Measurements from ENCODE around the gene ITIH1.

ITIH1 gene

DNA sequence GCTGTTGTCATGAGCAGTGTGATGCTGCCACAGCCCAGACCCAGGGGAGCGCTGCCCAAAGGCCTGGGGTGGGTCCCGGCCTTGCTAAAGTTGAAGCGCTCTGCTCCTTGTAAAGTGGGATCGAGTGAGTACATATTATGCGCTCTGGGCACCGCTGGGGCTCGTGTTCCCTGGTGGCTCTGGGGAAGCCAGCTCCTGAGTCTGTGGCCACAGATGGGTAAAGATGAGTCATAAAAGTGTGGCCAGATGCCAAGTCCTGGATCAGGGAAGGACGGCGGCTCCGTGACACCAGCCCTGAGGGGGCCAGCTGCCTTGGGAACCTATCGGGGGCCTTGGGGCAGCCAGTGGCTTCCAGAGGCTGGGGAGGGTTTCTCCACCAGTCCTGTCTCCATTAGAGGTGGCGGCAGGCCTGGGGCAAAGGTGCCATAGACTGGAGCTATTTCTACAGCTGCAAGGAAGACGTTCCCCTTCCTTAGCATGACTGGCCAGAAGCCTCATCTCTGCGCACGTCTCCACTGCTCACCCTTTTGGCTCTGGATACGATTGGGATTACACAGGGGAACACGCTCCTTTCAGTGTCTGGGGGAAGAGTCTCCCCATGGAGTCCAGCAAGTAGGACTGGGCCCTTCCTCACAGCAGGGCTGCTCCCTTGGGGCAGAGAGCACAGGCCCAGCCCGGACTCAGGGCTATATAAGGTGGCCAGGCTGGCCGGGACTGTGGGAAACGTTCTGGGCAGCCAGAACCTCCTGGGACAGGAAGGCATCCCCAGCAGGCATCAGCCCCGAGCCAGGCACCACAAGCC, 54.3 kb downstream of the ITIH1 start:
- H3K4me1 ChIP-seq (ENCODE audit: control insufficient read depth, insufficient read depth, low read length, unreplicated experiment): peaks cover 21% of the 10 kb centered on the region
- H3K27ac ChIP-seq (ENCODE audit: low read depth, low read length): no peak overlapping the region; the same call in 1 of the 2 replicates
- H2AFZ ChIP-seq (ENCODE audit: low read length, unreplicated experiment): no peak overlapping the region
- H3K36me3 ChIP-seq (ENCODE audit: insufficient read depth, low read length): no peaks in the 10 kb centered on the region
- H3K79me2 ChIP-seq (ENCODE audit: control insufficient read depth, insufficient read depth, low read length, unreplicated experiment): no peaks in the 10 kb centered on the region
- H3K4me3 ChIP-seq (ENCODE audit: low read depth, low read length): no peak overlapping the region
- H3K27me3 ChIP-seq (ENCODE audit: insufficient read depth, low read length): no peaks in the 10 kb centered on the region

- H2AFZ ChIP-seq (ENCODE audit: low read length, unreplicated experiment): no peak overlapping the region
- peaks cover 21% of the 10 kb centered on the region for H3K4me1 ChIP-seq (ENCODE audit: control insufficient read depth, insufficient read depth, low read length, unreplicated experiment)
- no peaks in the 10 kb centered on the region for H3K27me3 ChIP-seq (ENCODE audit: insufficient read depth, low read length)
- H3K4me3 ChIP-seq (ENCODE audit: low read depth, low read length): no peak overlapping the region
- no peak overlapping the region for H3K27ac ChIP-seq (ENCODE audit: low read depth, low read length)
- no peaks in the 10 kb centered on the region for H3K79me2 ChIP-seq (ENCODE audit: control insufficient read depth, insufficient read depth, low read length, unreplicated experiment)
- no peaks in the 10 kb centered on the region for H3K36me3 ChIP-seq (ENCODE audit: insufficient read depth, low read length)
These were observed 55.8 kb downstream of the ITIH1 start for GRCh38 chr3:52833202-52833601.

DNA sequence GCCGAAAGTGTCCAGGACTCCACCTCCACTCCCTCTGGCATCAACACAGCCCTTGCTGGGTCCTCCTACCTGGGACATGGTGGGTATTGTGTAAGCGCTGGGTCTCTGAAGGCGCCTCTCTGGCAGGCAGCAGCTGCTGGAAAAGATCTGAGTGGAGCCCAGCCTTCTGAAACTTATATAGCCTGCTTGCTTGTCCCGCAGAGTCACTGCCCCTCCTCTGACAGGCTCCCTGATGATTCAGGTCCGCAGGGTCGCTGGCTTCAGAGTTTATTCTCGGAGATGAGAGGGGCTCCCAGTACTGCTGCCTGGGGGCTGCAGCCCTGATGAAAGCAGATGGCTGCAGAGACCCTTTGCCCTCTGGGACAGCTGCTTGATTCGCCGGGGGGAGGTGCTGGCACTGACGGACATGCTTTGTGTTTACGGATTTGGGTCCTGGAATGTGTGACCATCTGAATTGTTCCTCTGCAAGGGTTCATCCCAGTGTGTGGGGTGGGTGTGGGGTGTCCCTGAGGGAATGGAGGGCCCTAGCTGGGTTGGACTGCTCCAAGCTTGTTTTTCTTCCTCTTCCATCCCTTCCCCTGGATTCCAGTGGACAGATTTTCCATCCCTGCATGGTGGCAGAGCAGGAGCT, 57.6 kb downstream of the ITIH1 start, which contains the start of gene MUSTN1:
TSS of gene MUSTN1 (minus strand) at position 149 of the 631 bp plus-strand sequence. CDS start at position 78, 71 bp downstream.
- Histone ChIP-seq H3K4me1 (ENCODE audit: control insufficient read depth, insufficient read depth, low read length, unreplicated experiment) (peaks cover 21% of the 10 kb centered on the region), H3K4me3 (ENCODE audit: low read depth, low read length) (no peak within 1 kb of the TSS), H2AFZ (ENCODE audit: low read length, unreplicated experiment) (no peak within 1 kb of the TSS), H3K27ac (ENCODE audit: low read depth, low read length) (no peak within 1 kb of the TSS), H3K79me2 (ENCODE audit: control insufficient read depth, insufficient read depth, low read length, unreplicated experiment) (no peaks in the 10 kb centered on the region), H3K36me3 (ENCODE audit: insufficient read depth, low read length) (no peaks in the 10 kb centered on the region), H3K27me3 (ENCODE audit: insufficient read depth, low read length) (no peaks in the 10 kb centered on the region)

DNA sequence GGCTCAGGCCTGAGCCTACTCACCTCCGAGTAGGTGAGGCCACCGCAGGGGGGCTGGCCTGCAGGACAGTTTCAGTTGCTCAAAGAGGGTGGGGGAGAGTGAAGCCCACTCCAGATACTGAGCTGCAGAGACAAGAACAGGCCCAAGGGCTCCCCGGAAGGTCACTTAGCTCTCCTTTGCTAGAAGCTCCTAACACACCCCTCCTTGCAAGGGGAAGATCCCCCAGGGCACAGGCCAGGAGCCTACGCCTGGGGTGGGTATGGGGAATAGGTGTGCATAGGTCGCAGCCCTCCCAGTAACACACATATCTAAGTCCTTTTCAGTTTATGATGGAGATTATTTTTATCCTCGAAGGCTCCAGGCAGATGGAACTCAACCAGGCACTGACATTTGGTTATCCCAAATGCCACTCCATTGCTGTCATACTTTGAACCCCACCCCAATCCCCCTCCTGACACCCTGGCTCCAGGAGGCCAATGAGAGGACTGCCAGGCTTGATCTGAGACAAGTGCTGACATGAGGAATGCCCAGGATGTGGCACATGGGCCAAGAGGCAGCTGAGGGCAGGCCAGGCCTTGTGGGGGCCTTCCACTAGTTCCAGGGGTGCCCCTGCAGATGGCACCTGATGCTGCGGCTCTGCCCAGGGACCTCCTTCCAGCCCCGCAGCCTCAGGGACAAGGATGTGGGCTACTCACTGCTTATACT, 58.5 kb downstream of the ITIH1 start:
- Histone ChIP-seq H3K4me1 (ENCODE audit: control insufficient read depth, insufficient read depth, low read length, unreplicated experiment) (peaks cover 14% of the 10 kb centered on the region), H3K4me3 (ENCODE audit: low read depth, low read length) (no peak overlapping the region), H3K27ac (ENCODE audit: low read depth, low read length) (no peak overlapping the region), H3K36me3 (ENCODE audit: insufficient read depth, low read length) (no peaks in the 10 kb centered on the region), H3K79me2 (ENCODE audit: control insufficient read depth, insufficient read depth, low read length, unreplicated experiment) (no peaks in the 10 kb centered on the region), H2AFZ (ENCODE audit: low read length, unreplicated experiment) (no peak overlapping the region), H3K27me3 (ENCODE audit: insufficient read depth, low read length) (no peaks in the 10 kb centered on the region)

- Histone ChIP-seq H3K79me2 (ENCODE audit: control insufficient read depth, insufficient read depth, low read length, unreplicated experiment) (no peaks in the 10 kb centered on the region), H3K27ac (ENCODE audit: low read depth, low read length) (no peak overlapping the region), H2AFZ (ENCODE audit: low read length, unreplicated experiment) (no peak overlapping the region), H3K36me3 (ENCODE audit: insufficient read depth, low read length) (no peaks in the 10 kb centered on the region), H3K4me1 (ENCODE audit: control insufficient read depth, insufficient read depth, low read length, unreplicated experiment) (peaks cover 8% of the 10 kb centered on the region), H3K27me3 (ENCODE audit: insufficient read depth, low read length) (no peaks in the 10 kb centered on the region), H3K4me3 (ENCODE audit: low read depth, low read length) (no peak overlapping the region)
These were observed 59.1 kb downstream of the ITIH1 start for GRCh38 chr3:52836471-52836845.

DNA sequence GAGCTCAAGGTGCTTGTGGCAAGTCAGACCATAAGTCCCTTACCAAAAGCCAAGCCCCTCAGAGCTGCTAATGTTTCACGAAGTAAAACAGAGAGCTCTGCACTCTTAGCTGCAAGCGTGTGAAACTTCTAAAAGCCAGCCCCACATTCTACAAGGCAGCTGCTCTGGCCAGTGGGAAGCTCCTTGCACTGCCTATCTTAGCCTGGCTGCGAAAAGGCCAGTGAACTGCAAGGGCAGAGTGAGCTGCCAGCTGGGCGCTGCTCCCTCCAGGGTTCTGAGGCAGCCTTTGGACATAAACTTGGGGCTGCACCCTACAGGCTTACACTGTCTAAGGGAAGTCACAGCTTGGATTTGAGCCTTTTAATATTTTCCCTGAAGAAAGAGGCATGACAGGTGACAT, 59.6 kb downstream of the ITIH1 start:
- H3K4me3 ChIP-seq (ENCODE audit: low read depth, low read length): no peak overlapping the region
- H2AFZ ChIP-seq (ENCODE audit: low read length, unreplicated experiment): no peak overlapping the region
- H3K27ac ChIP-seq (ENCODE audit: low read depth, low read length): no peak overlapping the region
- no peaks in the 10 kb centered on the region for H3K79me2 ChIP-seq (ENCODE audit: control insufficient read depth, insufficient read depth, low read length, unreplicated experiment)
- H3K36me3 ChIP-seq (ENCODE audit: insufficient read depth, low read length): no peaks in the 10 kb centered on the region
- peaks cover 3% of the 10 kb centered on the region for H3K4me1 ChIP-seq (ENCODE audit: control insufficient read depth, insufficient read depth, low read length, unreplicated experiment)
- H3K27me3 ChIP-seq (ENCODE audit: insufficient read depth, low read length): no peaks in the 10 kb centered on the region

- H2AFZ ChIP-seq (ENCODE audit: low read length, unreplicated experiment): no peak overlapping the region
- no peaks in the 10 kb centered on the region for H3K79me2 ChIP-seq (ENCODE audit: control insufficient read depth, insufficient read depth, low read length, unreplicated experiment)
- H3K36me3 ChIP-seq (ENCODE audit: insufficient read depth, low read length): no peaks in the 10 kb centered on the region
- H3K4me1 ChIP-seq (ENCODE audit: control insufficient read depth, insufficient read depth, low read length, unreplicated experiment): no peaks in the 10 kb centered on the region
- no peak overlapping the region for H3K27ac ChIP-seq (ENCODE audit: low read depth, low read length)
- no peaks in the 10 kb centered on the region for H3K27me3 ChIP-seq (ENCODE audit: insufficient read depth, low read length)
- no peak overlapping the region for H3K4me3 ChIP-seq (ENCODE audit: low read depth, low read length)
These were observed 61.3 kb downstream of the ITIH1 start for GRCh38 chr3:52838561-52839267.

DNA sequence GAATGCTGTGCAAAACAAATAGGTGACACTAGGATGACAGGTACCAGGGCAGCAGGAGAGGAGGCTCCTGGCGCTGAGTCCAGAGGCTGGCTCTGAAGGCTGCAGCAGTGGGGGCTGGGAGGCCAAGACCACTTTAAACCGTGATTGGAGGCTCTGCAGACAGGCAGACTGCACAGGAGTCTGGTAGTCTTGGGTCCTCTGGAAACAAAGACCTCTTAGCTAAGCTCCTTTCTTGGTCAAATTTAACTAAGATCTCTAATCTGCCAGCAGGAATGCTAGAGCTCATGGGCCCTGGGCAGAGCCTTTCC, 61.8 kb downstream of the ITIH1 start:
- Histone ChIP-seq H3K36me3 (ENCODE audit: insufficient read depth, low read length) (no peaks in the 10 kb centered on the region), H3K79me2 (ENCODE audit: control insufficient read depth, insufficient read depth, low read length, unreplicated experiment) (no peaks in the 10 kb centered on the region), H3K4me1 (ENCODE audit: control insufficient read depth, insufficient read depth, low read length, unreplicated experiment) (no peaks in the 10 kb centered on the region), H3K4me3 (ENCODE audit: low read depth, low read length) (no peak overlapping the region), H3K27ac (ENCODE audit: low read depth, low read length) (no peak overlapping the region), H2AFZ (ENCODE audit: low read length, unreplicated experiment) (no peak overlapping the region), H3K27me3 (ENCODE audit: insufficient read depth, low read length) (no peaks in the 10 kb centered on the region)

DNA sequence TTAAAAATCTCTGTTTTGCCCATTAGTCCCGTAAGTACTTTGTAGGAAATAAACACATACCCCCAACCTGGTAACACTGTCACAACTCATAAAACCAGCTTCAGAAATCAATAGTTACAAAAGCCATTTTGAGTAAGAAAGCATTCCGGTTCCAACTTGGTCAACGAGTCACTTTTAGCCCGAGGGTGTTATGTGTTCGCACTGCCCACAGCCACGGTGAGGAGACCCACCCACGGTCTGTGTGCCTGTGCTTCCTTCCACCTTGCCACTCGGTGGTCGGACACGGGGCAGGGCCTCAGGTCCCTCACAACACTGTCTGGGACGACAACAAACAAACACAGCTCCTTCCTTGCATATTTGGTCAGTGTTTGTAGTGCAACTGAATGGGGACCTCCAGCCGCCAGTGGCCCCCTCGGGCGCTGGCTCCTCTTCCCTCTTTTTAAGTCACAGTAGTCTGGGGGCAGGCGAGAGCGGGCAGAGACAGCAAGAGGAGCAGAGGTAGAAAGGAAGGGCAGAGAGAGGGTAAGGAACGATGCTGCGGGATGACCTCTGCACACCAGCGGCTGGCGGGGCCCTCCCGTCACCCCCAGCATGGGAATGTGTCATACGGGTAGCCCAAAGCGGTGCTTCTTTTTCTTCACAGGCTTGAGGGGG, 62.6 kb downstream of the ITIH1 start:
- Histone ChIP-seq H3K27ac (ENCODE audit: low read depth, low read length) (no peak overlapping the region), H2AFZ (ENCODE audit: low read length, unreplicated experiment) (no peak overlapping the region), H3K4me1 (ENCODE audit: control insufficient read depth, insufficient read depth, low read length, unreplicated experiment) (no peaks in the 10 kb centered on the region), H3K27me3 (ENCODE audit: insufficient read depth, low read length) (no peaks in the 10 kb centered on the region), H3K79me2 (ENCODE audit: control insufficient read depth, insufficient read depth, low read length, unreplicated experiment) (no peaks in the 10 kb centered on the region), H3K4me3 (ENCODE audit: low read depth, low read length) (no peak overlapping the region), H3K36me3 (ENCODE audit: insufficient read depth, low read length) (no peaks in the 10 kb centered on the region)

Data from ACC112 (cell line).